Measurements from ENCODE around the gene OTP. TPM values are rescaled to one million over a fixed set of nuclear protein-coding genes. Genes with fewer than 3 reads are reported as not detected.

Gene OTP
- not detected for total RNA-seq

GRCh38 chr5:77637998-77638762, at the start of gene OTP:
Gene OTP, minus strand, starts transcription at chr5:77638713. Its CDS starts 164 bp downstream, at chr5:77638549.
- H3K4me3 ChIP-seq (ENCODE audit: low read length in 3 of 3): peak within 1 kb of the TSS in 1 of 3 donors; percentile 6
- no peaks in the 10 kb centered on the region for H3K9me3 ChIP-seq (ENCODE audit: control insufficient read depth in 3 of 3, low read length in 3 of 3)
- peaks cover 10 to 37% (median 14%) of the 10 kb centered on the region in 3 donors for H3K4me1 ChIP-seq (ENCODE audit: control insufficient read depth in 3 of 3, insufficient read depth in 3 of 3, low read length in 3 of 3)
- no peaks in the 10 kb centered on the region for H3K36me3 ChIP-seq (ENCODE audit: control insufficient read depth in 3 of 3, insufficient read depth in 3 of 3, low read length in 3 of 3)
- H3K9ac ChIP-seq (ENCODE audit: low read depth in 1 of 3, low read length in 3 of 3): no peak within 1 kb of the TSS
- no peak within 1 kb of the TSS for H3K27ac ChIP-seq (ENCODE audit: low read depth, low read length)
- peaks cover 97 to 99% (median 98%) of the 10 kb centered on the region in 3 donors for H3K27me3 ChIP-seq (ENCODE audit: control insufficient read depth in 3 of 3, insufficient read depth in 3 of 3, low read length in 3 of 3)

- no peak overlapping the region for H3K27ac ChIP-seq (ENCODE audit: low read depth, low read length)
- H3K9ac ChIP-seq (ENCODE audit: low read depth in 1 of 3, low read length in 3 of 3): no peak overlapping the region
- H3K27me3 ChIP-seq (ENCODE audit: control insufficient read depth in 3 of 3, insufficient read depth in 3 of 3, low read length in 3 of 3): no peaks in the 10 kb centered on the region
- H3K36me3 ChIP-seq (ENCODE audit: control insufficient read depth in 3 of 3, insufficient read depth in 3 of 3, low read length in 3 of 3): no peaks in the 10 kb centered on the region
- no peak overlapping the region for H3K4me3 ChIP-seq (ENCODE audit: low read length in 3 of 3)
- no peaks in the 10 kb centered on the region for H3K4me1 ChIP-seq (ENCODE audit: control insufficient read depth in 3 of 3, insufficient read depth in 3 of 3, low read length in 3 of 3)
- no peaks in the 10 kb centered on the region for H3K9me3 ChIP-seq (ENCODE audit: control insufficient read depth in 3 of 3, low read length in 3 of 3)
Measured at GRCh38 chr5:77683171-77683732, 44.7 kb upstream of the OTP start.

- no peak overlapping the region for H3K27ac ChIP-seq (ENCODE audit: low read depth, low read length)
- H3K36me3 ChIP-seq (ENCODE audit: control insufficient read depth in 3 of 3, insufficient read depth in 3 of 3, low read length in 3 of 3): no peaks in the 10 kb centered on the region
- no peaks in the 10 kb centered on the region for H3K9me3 ChIP-seq (ENCODE audit: control insufficient read depth in 3 of 3, low read length in 3 of 3)
- no peak overlapping the region for H3K4me3 ChIP-seq (ENCODE audit: low read length in 3 of 3)
- H3K9ac ChIP-seq (ENCODE audit: low read depth in 1 of 3, low read length in 3 of 3): no peak overlapping the region
- H3K27me3 ChIP-seq (ENCODE audit: control insufficient read depth in 3 of 3, insufficient read depth in 3 of 3, low read length in 3 of 3): peaks cover 0 to 3% (median 2%) of the 10 kb centered on the region in 3 donors
- no peaks in the 10 kb centered on the region for H3K4me1 ChIP-seq (ENCODE audit: control insufficient read depth in 3 of 3, insufficient read depth in 3 of 3, low read length in 3 of 3)
Measured at GRCh38 chr5:77670526-77670925, 32.0 kb upstream of the OTP start.

DNA sequence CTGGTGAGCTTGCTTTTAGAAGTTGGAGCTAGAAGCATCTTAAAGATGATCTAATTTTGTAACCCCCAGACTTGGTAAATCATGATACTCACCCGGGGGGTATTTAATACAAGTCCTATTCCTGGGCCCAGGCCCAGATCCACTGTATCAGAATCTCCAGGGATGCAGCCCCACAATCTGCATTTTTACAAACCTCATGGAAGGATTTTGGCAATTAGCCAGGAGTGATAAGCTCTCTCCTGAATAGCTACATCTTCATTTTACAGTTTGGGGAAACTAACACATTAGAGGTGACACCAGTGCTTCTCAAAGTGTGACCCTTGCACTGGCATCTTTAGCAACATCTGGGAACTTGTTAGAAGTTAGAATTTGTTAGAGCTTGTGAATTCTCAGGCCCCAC, 31.2 kb upstream of the OTP start:
- Histone ChIP-seq H3K27me3 (ENCODE audit: control insufficient read depth in 3 of 3, insufficient read depth in 3 of 3, low read length in 3 of 3) (peaks cover 0 to 3% (median 2%) of the 10 kb centered on the region in 3 donors), H3K36me3 (ENCODE audit: control insufficient read depth in 3 of 3, insufficient read depth in 3 of 3, low read length in 3 of 3) (no peaks in the 10 kb centered on the region), H3K9me3 (ENCODE audit: control insufficient read depth in 3 of 3, low read length in 3 of 3) (no peaks in the 10 kb centered on the region), H3K9ac (ENCODE audit: low read depth in 1 of 3, low read length in 3 of 3) (no peak overlapping the region), H3K27ac (ENCODE audit: low read depth, low read length) (no peak overlapping the region), H3K4me3 (ENCODE audit: low read length in 3 of 3) (no peak overlapping the region), H3K4me1 (ENCODE audit: control insufficient read depth in 3 of 3, insufficient read depth in 3 of 3, low read length in 3 of 3) (no peaks in the 10 kb centered on the region)

DNA sequence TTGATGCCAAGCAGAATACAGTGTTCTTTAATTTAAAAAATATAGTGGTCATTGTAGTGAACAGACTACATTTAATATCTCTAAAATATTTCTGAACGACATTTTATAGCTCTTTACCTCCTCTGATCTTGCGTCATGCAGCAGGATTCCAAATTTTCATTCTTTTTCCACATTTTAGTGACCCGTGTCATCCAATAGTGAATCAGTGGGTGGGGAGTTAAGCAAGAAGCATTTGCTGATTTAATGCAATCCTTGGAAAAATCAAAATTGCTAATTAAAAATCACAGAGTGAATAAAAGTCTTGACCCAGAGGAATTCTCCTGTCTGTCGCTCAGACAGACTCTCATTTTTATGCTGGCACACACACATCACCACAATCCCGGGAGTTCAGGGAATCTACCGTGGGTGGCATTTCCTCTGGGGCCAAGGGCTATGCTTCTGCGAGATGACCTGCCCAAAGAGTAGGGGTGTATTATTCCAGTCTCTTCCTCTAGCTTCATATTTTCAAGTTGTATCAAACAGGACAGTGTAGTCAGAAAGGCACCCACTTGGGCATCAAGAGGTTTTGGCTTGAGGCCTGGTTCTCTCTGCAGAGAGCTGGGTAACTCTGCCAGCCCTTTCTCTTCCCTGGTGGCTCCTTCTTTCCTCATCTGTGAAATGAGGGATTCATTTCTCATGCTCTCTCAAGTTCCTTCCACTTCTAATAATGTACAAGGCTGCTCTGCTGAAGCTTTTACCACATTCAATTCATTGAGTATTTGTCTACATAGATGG, 24.8 kb upstream of the OTP start:
- Histone ChIP-seq H3K36me3 (ENCODE audit: control insufficient read depth in 3 of 3, insufficient read depth in 3 of 3, low read length in 3 of 3) (no peaks in the 10 kb centered on the region), H3K9me3 (ENCODE audit: control insufficient read depth in 3 of 3, low read length in 3 of 3) (no peaks in the 10 kb centered on the region), H3K27me3 (ENCODE audit: control insufficient read depth in 3 of 3, insufficient read depth in 3 of 3, low read length in 3 of 3) (peaks cover 0 to 6% (median 0%) of the 10 kb centered on the region in 3 donors), H3K4me3 (ENCODE audit: low read length in 3 of 3) (no peak overlapping the region), H3K4me1 (ENCODE audit: control insufficient read depth in 3 of 3, insufficient read depth in 3 of 3, low read length in 3 of 3) (no peaks in the 10 kb centered on the region), H3K27ac (ENCODE audit: low read depth, low read length) (no peak overlapping the region), H3K9ac (ENCODE audit: low read depth in 1 of 3, low read length in 3 of 3) (no peak overlapping the region)

DNA sequence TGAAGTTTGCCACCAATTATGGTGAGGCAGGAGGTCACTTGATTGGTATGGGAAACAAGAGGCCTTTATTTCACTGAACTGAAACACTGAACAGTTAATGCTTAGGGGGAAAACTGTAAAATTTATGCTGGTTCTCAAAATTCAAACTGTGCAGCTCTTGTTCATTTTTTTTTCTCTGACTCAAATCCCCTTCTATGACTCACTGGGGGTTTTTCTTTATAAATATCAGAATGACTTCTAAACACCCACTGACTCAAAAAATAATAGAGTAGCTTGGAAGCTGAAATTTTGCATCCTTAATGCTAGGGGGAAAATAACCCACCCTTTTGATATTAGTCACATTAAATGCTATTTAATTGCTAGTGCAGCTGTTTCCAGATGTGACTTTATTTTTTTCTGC, 24.1 kb upstream of the OTP start:
- Histone ChIP-seq H3K36me3 (ENCODE audit: control insufficient read depth in 3 of 3, insufficient read depth in 3 of 3, low read length in 3 of 3) (no peaks in the 10 kb centered on the region), H3K9ac (ENCODE audit: low read depth in 1 of 3, low read length in 3 of 3) (no peak overlapping the region), H3K27me3 (ENCODE audit: control insufficient read depth in 3 of 3, insufficient read depth in 3 of 3, low read length in 3 of 3) (peaks cover 0 to 6% (median 0%) of the 10 kb centered on the region in 3 donors), H3K4me1 (ENCODE audit: control insufficient read depth in 3 of 3, insufficient read depth in 3 of 3, low read length in 3 of 3) (no peaks in the 10 kb centered on the region), H3K9me3 (ENCODE audit: control insufficient read depth in 3 of 3, low read length in 3 of 3) (no peaks in the 10 kb centered on the region), H3K27ac (ENCODE audit: low read depth, low read length) (no peak overlapping the region), H3K4me3 (ENCODE audit: low read length in 3 of 3) (no peak overlapping the region)

GRCh38 chr5:77658662-77659061, 20.1 kb upstream of the OTP start:
- H3K27ac ChIP-seq (ENCODE audit: low read depth, low read length): no peak overlapping the region
- H3K4me3 ChIP-seq (ENCODE audit: low read length in 3 of 3): no peak overlapping the region
- no peaks in the 10 kb centered on the region for H3K36me3 ChIP-seq (ENCODE audit: control insufficient read depth in 3 of 3, insufficient read depth in 3 of 3, low read length in 3 of 3)
- H3K9me3 ChIP-seq (ENCODE audit: control insufficient read depth in 3 of 3, low read length in 3 of 3): no peaks in the 10 kb centered on the region
- no peaks in the 10 kb centered on the region for H3K4me1 ChIP-seq (ENCODE audit: control insufficient read depth in 3 of 3, insufficient read depth in 3 of 3, low read length in 3 of 3)
- H3K27me3 ChIP-seq (ENCODE audit: control insufficient read depth in 3 of 3, insufficient read depth in 3 of 3, low read length in 3 of 3): peaks cover 0 to 8% (median 0%) of the 10 kb centered on the region in 3 donors
- no peak overlapping the region for H3K9ac ChIP-seq (ENCODE audit: low read depth in 1 of 3, low read length in 3 of 3)

DNA sequence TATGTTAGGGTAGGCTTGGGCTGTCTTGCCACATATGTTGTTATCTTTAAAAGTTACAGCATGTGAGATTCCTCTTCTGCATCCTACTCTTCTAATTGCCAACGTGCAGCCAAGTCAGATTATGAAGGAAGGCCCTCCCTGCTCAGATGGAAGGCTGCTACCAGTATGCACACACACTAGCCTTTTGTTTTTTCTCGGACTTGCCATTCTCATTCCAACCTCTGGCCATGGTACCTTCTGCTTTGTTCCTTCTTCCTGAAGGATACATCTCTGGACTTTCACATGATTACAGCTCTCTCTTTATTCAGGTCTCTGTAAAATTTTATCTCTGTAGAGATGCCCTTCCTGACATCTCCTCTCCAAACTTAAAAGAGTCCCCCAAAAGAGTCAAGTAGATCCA, 12.8 kb upstream of the OTP start:
- H3K9ac ChIP-seq (ENCODE audit: low read depth in 1 of 3, low read length in 3 of 3): no peak overlapping the region
- H3K27me3 ChIP-seq (ENCODE audit: control insufficient read depth in 3 of 3, insufficient read depth in 3 of 3, low read length in 3 of 3): peaks cover 7 to 20% (median 17%) of the 10 kb centered on the region in 3 donors

DNA sequence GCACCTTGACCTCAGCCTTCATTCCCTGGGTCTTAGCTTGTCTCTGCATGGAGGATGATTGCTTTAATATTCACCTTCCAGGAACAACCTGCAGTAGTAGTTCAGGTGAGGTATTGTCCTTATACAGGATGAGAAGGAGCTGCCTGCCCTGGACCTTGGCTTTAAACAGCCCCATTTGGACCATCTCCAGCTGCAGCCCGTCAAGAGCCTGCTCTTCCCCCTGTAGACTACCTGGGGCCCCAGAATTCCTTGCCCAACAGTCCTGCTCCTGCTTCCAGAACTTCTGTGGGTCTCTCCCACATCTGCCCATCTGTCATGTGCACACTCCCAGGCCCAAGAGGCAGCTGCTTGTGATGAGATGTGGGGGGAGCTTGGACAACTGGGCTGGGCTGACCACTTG, 12.2 kb upstream of the OTP start:
- peaks cover 11 to 23% (median 21%) of the 10 kb centered on the region in 3 donors for H3K27me3 ChIP-seq (ENCODE audit: control insufficient read depth in 3 of 3, insufficient read depth in 3 of 3, low read length in 3 of 3)

More for the DNA sequence above, 12.8 kb upstream of the OTP start:
- Histone ChIP-seq H3K27ac (ENCODE audit: low read depth, low read length) (no peak overlapping the region), H3K4me1 (ENCODE audit: control insufficient read depth in 3 of 3, insufficient read depth in 3 of 3, low read length in 3 of 3) (no peaks in the 10 kb centered on the region), H3K9me3 (ENCODE audit: control insufficient read depth in 3 of 3, low read length in 3 of 3) (no peaks in the 10 kb centered on the region), H3K36me3 (ENCODE audit: control insufficient read depth in 3 of 3, insufficient read depth in 3 of 3, low read length in 3 of 3) (no peaks in the 10 kb centered on the region), H3K4me3 (ENCODE audit: low read length in 3 of 3) (no peak overlapping the region)

DNA sequence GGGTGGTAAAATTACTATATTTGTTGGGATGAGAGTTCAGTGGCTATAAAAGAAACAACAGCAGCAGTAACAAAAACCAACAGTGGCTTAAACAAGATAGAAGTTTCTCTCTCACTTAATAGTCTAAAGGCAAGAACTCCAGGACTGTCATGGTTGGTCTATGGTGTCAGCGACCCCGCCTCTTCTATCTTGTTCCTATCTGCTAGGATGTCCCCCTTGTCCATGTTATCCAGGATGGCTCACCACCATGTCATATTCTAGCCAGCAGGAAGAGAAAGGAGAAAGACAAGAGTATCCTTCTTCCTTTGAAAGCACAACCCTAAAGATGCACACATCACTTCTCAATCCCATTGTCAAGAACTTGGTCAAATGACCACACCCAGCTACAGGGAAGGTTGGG, 11.3 kb upstream of the OTP start:
- Histone ChIP-seq H3K27me3 (ENCODE audit: control insufficient read depth in 3 of 3, insufficient read depth in 3 of 3, low read length in 3 of 3) (peaks cover 17 to 26% (median 25%) of the 10 kb centered on the region in 3 donors), H3K36me3 (ENCODE audit: control insufficient read depth in 3 of 3, insufficient read depth in 3 of 3, low read length in 3 of 3) (no peaks in the 10 kb centered on the region), H3K4me1 (ENCODE audit: control insufficient read depth in 3 of 3, insufficient read depth in 3 of 3, low read length in 3 of 3) (peaks cover under 1 to 4% (median 1%) of the 10 kb centered on the region in 3 donors), H3K4me3 (ENCODE audit: low read length in 3 of 3) (no peak overlapping the region), H3K9me3 (ENCODE audit: control insufficient read depth in 3 of 3, low read length in 3 of 3) (no peaks in the 10 kb centered on the region), H3K27ac (ENCODE audit: low read depth, low read length) (no peak overlapping the region), H3K9ac (ENCODE audit: low read depth in 1 of 3, low read length in 3 of 3) (no peak overlapping the region)

More for the DNA sequence above, 12.2 kb upstream of the OTP start:
- H3K36me3 ChIP-seq (ENCODE audit: control insufficient read depth in 3 of 3, insufficient read depth in 3 of 3, low read length in 3 of 3): no peaks in the 10 kb centered on the region
- no peak overlapping the region for H3K27ac ChIP-seq (ENCODE audit: low read depth, low read length)
- no peaks in the 10 kb centered on the region for H3K9me3 ChIP-seq (ENCODE audit: control insufficient read depth in 3 of 3, low read length in 3 of 3)
- no peak overlapping the region for H3K4me3 ChIP-seq (ENCODE audit: low read length in 3 of 3)
- H3K4me1 ChIP-seq (ENCODE audit: control insufficient read depth in 3 of 3, insufficient read depth in 3 of 3, low read length in 3 of 3): peaks cover 0 to 2% (median 0%) of the 10 kb centered on the region in 3 donors
- H3K9ac ChIP-seq (ENCODE audit: low read depth in 1 of 3, low read length in 3 of 3): no peak overlapping the region
